Neural progenitor cell (in vitro differentiated cells): Measurements from ENCODE around the gene XRN1. TPM values are rescaled to one million over a fixed set of nuclear protein-coding genes. Genes with fewer than 3 reads are reported as not detected.

ENCODE experiments used
- DNase-seq: peaks from one replicate; pipeline ENCODE4 v3.0.0-alpha.2; 2016; ENCODE audit warnings: low spot score
- H2AFZ ChIP-seq: fragments of 200-600 bp; sonication (generic); replicated peaks from 2 replicates; pipeline ENCODE4 v1.6.1; 2016; ENCODE audit warnings: antibody characterized with exemption
- H3F3A ChIP-seq: fragments of 200-600 bp; sonication (generic); 2 replicates; pipeline ENCODE4 v1.6.1; 2016; ENCODE audit warnings: antibody characterized with exemption, low read depth
- H3K27ac ChIP-seq: fragments of 200-600 bp; sonication (generic); 2 replicates; pipeline ENCODE4 v1.5.1; 2016; ENCODE audit warnings: mild to moderate bottlenecking
- H3K27me3 ChIP-seq: fragments of 200-600 bp; sonication (generic); 2 replicates; pipeline ENCODE4 v1.6.1; 2016; ENCODE audit warnings: mild to moderate bottlenecking, moderate library complexity
- H3K36me3 ChIP-seq: fragments of 200-600 bp; sonication (generic); 2 replicates; pipeline ENCODE4 v1.5.1; 2016
- H3K4me1 ChIP-seq: fragments of 200-600 bp; sonication (generic); 2 replicates; pipeline ENCODE4 v1.6.1; 2016; ENCODE audit warnings: mixed run types
- H3K4me2 ChIP-seq: fragments of 200-600 bp; sonication (generic); 2 replicates; pipeline ENCODE4 v1.6.1; 2016
- H3K4me3 ChIP-seq: fragments of 200-600 bp; sonication (generic); 2 replicates; pipeline ENCODE4 v1.5.1; 2016
- H3K79me2 ChIP-seq: fragments of 200-600 bp; sonication (generic); 2 replicates; pipeline ENCODE4 v1.6.1; 2016; ENCODE audit warnings: low read depth
- H3K9ac ChIP-seq: fragments of 200-600 bp; sonication (generic); 2 replicates; pipeline ENCODE4 v1.6.1; 2016
- H3K9me3 ChIP-seq: fragments of 200-600 bp; sonication (generic); 2 replicates; pipeline ENCODE4 v1.5.1; 2016; ENCODE audit warnings: low read depth
- H4K20me1 ChIP-seq: fragments of 200-600 bp; sonication (generic); 2 replicates; pipeline ENCODE4 v1.6.1; 2016; ENCODE audit warnings: low read depth
- H3K27ac Mint-ChIP-seq: 3 replicates; pipeline ENCODE4 v1.8.0; 2021; ENCODE audit warnings: mixed read lengths
- H3K27me3 Mint-ChIP-seq: 2 replicates; pipeline ENCODE4 v1.8.0; 2022; ENCODE audit warnings: low read depth, mild to moderate bottlenecking, inconsistent platforms, moderate library complexity, mixed read lengths; ENCODE audit not compliant: insufficient read depth
- H3K36me3 Mint-ChIP-seq: 3 replicates; pipeline ENCODE4 v1.8.0; 2021; ENCODE audit warnings: mixed read lengths
- H3K4me1 Mint-ChIP-seq: 3 replicates; pipeline ENCODE4 v1.8.0; 2021; ENCODE audit warnings: mixed read lengths
- H3K4me3 Mint-ChIP-seq: 3 replicates; pipeline ENCODE4 v1.8.0; 2021; ENCODE audit warnings: mild to moderate bottlenecking, moderate library complexity, mixed read lengths
- H3K9me3 Mint-ChIP-seq: 3 replicates; pipeline ENCODE4 v1.8.0; 2020; ENCODE audit warnings: mixed read lengths
- CTCF ChIP-seq: fragments of 200-600 bp; sonication (generic); IDR thresholded peaks from 2 replicates; pipeline ENCODE4 v1.5.1; 2017; ENCODE audit warnings: antibody characterized with exemption, mild to moderate bottlenecking
- EZH2 ChIP-seq: fragments of 200-600 bp; sonication (generic); IDR thresholded peaks from 2 replicates; pipeline ENCODE4 v1.6.1; 2017; ENCODE audit warnings: antibody characterized with exemption, mild to moderate bottlenecking, moderate library complexity
- EZH2phosphoT487 ChIP-seq: fragments of 200-600 bp; sonication (generic); IDR thresholded peaks from 2 replicates; pipeline ENCODE4 v1.6.1; 2017; ENCODE audit warnings: antibody characterized with exemption
- total RNA-seq: library from RNA; depleted of rRNA; stranded (reverse); fragments of >200 nt; gene quantifications from 2 replicates; pipeline ENCODE4 v1.2.3, GENCODE V29; 2015; ENCODE audit warnings: low replicate concordance

The XRN1 gene
- total RNA-seq, 1 donor from 2014 or later: 40.1 TPM

GRCh38 chr3:142273501-142273900 lies 174.3 kb downstream of the XRN1 start:
- H3K27me3 ChIP-seq: no peaks in the 10 kb centered on the region
- no peak overlapping the region for H2AFZ ChIP-seq
- Mint-ChIP-seq H3K36me3 (no peaks in the 10 kb centered on the region), H3K27ac (no peak overlapping the region), H3K4me1 (no peaks in the 10 kb centered on the region), H3K9me3 (no peaks in the 10 kb centered on the region), H3K27me3 (peaks cover 4% of the 10 kb centered on the region), H3K4me3 (no peak overlapping the region)
- peak; percentile 43 for DNase-seq
- TF ChIP-seq CTCF (no peak), EZH2 (no peak), EZH2phosphoT487 (no peak)
- no peaks in the 10 kb centered on the region for H4K20me1 ChIP-seq
- H3F3A ChIP-seq: no peaks in the 10 kb centered on the region
- H3K9me3 ChIP-seq: no peaks in the 10 kb centered on the region
- H3K4me1 ChIP-seq: peaks cover 7% of the 10 kb centered on the region
- no peak overlapping the region for H3K4me3 ChIP-seq
- H3K4me2 ChIP-seq: no peak overlapping the region
- no peaks in the 10 kb centered on the region for H3K79me2 ChIP-seq
- no peak overlapping the region for H3K27ac ChIP-seq
- H3K9ac ChIP-seq: no peak overlapping the region
- H3K36me3 ChIP-seq: no peaks in the 10 kb centered on the region

GRCh38 chr3:142272200-142272891 lies 175.5 kb downstream of the XRN1 start:
- Histone ChIP-seq H3K36me3 (no peaks in the 10 kb centered on the region), H3F3A (no peaks in the 10 kb centered on the region), H4K20me1 (no peaks in the 10 kb centered on the region), H3K27ac (no peak overlapping the region), H3K4me2 (no peak overlapping the region), H3K4me3 (no peak overlapping the region), H3K27me3 (no peaks in the 10 kb centered on the region), H3K9me3 (no peaks in the 10 kb centered on the region), H2AFZ (no peak overlapping the region), H3K4me1 (peaks cover 7% of the 10 kb centered on the region), H3K9ac (no peak overlapping the region), H3K79me2 (no peaks in the 10 kb centered on the region)
- Mint-ChIP-seq H3K4me3 (no peak overlapping the region), H3K9me3 (no peaks in the 10 kb centered on the region), H3K36me3 (no peaks in the 10 kb centered on the region), H3K4me1 (no peaks in the 10 kb centered on the region), H3K27ac (no peak overlapping the region), H3K27me3 (peaks cover 4% of the 10 kb centered on the region)
- no peak for DNase-seq
- TF ChIP-seq CTCF: no peak
- no peak for TF ChIP-seq EZH2phosphoT487
- TF ChIP-seq EZH2: no peak

- no peaks in the 10 kb centered on the region for H3K79me2 ChIP-seq
- H3K36me3 ChIP-seq: no peaks in the 10 kb centered on the region
- Mint-ChIP-seq H3K4me3 (no peak overlapping the region), H3K36me3 (no peaks in the 10 kb centered on the region), H3K4me1 (no peaks in the 10 kb centered on the region), H3K9me3 (no peaks in the 10 kb centered on the region), H3K27me3 (peaks cover 4% of the 10 kb centered on the region), H3K27ac (no peak overlapping the region)
- DNase-seq: no peak
- TF ChIP-seq CTCF (peak; percentile 11), EZH2 (no peak)
- no peak overlapping the region for H3K4me3 ChIP-seq
- no peaks in the 10 kb centered on the region for H4K20me1 ChIP-seq
- H3K4me1 ChIP-seq: peaks cover 7% of the 10 kb centered on the region
- no peaks in the 10 kb centered on the region for H3K27me3 ChIP-seq
- H2AFZ ChIP-seq: no peak overlapping the region
- no peak overlapping the region for H3K4me2 ChIP-seq
- H3K9me3 ChIP-seq: no peaks in the 10 kb centered on the region
- H3K9ac ChIP-seq: no peak overlapping the region
- no peaks in the 10 kb centered on the region for H3F3A ChIP-seq
- no peak overlapping the region for H3K27ac ChIP-seq
Observed at GRCh38 chr3:142270407-142270806, 177.4 kb downstream of the XRN1 start.
